ENCODE results near the gene ZNF813. TPM values are rescaled to one million over a fixed set of nuclear protein-coding genes. Genes with fewer than 3 reads are reported as not detected.

ZNF813 gene
- total RNA-seq, 1 experiment from 2014 or later = not detected

DNA sequence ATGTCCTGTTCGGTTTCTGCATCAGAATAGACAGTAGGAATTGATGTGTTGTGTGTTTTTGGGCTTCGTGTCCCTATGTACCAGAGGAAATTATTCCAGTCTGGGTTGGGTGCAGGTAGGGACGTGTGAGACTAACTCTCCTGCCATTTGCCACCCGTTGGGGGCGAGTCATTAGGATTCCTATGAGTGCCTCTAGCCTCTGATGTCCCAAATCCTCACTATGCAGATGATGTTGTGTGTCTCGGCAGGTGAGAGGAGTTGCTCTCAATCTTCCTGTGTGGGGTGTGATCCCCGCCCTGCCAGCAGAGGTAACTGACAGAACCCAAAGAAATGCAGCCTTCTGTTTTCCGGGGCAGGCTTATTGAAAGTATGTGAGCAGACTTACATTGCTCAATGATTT lies 39.2 kb downstream of the ZNF813 start (continued):
- TF ChIP-seq, protein P1, sequence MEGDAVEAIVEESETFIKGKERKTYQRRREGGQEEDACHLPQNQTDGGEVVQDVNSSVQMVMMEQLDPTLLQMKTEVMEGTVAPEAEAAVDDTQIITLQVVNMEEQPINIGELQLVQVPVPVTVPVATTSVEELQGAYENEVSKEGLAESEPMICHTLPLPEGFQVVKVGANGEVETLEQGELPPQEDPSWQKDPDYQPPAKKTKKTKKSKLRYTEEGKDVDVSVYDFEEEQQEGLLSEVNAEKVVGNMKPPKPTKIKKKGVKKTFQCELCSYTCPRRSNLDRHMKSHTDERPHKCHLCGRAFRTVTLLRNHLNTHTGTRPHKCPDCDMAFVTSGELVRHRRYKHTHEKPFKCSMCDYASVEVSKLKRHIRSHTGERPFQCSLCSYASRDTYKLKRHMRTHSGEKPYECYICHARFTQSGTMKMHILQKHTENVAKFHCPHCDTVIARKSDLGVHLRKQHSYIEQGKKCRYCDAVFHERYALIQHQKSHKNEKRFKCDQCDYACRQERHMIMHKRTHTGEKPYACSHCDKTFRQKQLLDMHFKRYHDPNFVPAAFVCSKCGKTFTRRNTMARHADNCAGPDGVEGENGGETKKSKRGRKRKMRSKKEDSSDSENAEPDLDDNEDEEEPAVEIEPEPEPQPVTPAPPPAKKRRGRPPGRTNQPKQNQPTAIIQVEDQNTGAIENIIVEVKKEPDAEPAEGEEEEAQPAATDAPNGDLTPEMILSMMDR (IDR thresholded peaks at IDR 0.05 in 2 of 3, conservative IDR thresholded peaks at IDR 0.05 in 1 of 3; ENCODE audit: borderline replicate concordance in 1 of 3, insufficient read depth in 1 of 3, low read depth in 2 of 3, low read length in 2 of 3) = no peak
- TF ChIP-seq POLR2AphosphoS5 (IDR thresholded peaks at IDR 0.05; ENCODE audit: low read depth, low read length) = no peak
- no peak for TF ChIP-seq POLR2A (IDR thresholded peaks at IDR 0.05; ENCODE audit: borderline replicate concordance, extremely low read depth, insufficient read depth, insufficient read length)
- TF ChIP-seq ZNF274 (IDR thresholded peaks at IDR 0.05; ENCODE audit: low read depth, low read length) = no peak
- no peak for TF ChIP-seq SIN3A (IDR thresholded peaks at IDR 0.05; ENCODE audit: low read depth)
- no peak for TF ChIP-seq FOSL1 (IDR thresholded peaks at IDR 0.05; ENCODE audit: low read depth)
- TF ChIP-seq EGR1 (IDR thresholded peaks at IDR 0.05; ENCODE audit: low read depth) = no peak

DNA sequence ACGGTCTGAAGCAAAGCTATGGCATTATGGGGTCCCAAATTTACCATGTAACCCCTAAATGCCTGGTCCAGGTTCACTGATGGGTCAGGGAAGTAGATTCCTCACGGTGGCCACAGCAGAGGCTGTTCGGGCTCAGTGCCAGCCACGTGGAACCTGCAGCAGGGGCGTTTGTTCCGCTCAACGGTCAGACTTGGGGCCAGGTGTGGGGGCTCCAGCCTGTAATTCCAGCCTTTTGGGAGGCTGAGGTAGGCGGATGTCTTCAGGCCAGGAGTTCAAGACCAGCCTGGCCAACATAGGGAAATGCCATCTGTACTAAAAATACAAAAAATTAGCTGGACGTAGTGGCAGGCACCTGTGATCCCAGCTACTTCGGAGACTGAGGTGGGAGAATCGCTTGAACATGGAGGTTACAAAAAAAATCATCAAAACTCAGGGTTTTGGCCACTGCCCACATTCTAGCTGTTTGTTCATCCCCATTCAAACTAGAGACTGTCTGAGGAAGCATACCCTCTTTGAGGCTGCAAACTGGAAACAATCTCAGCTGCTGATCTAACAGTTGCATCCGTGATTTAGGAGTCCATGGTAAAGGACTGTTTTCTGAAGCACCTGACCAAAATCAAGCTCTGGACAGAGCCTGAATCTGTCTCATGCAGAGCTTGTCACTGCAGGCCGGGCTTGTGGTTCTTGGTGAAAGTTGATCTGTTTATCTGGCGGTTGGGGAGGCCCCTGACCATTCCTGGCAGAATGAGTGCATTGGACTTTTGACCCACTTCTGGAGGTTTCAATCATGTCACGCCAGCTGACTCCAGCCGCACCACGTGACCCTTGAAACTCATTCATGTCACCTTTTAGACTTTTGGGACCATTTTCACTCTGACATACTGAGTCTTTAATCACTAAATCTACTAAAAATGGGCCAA lies 40.2 kb downstream of the ZNF813 start:
- H3K9me3 ChIP-seq (ENCODE audit: control insufficient read depth in 1 of 2, insufficient read depth in 1 of 2, low read depth in 1 of 2, low read length in 2 of 2) = peaks cover 0 to 10% of the 10 kb centered on the region in 2 experiments; a peak in 2 of 4 replicates
- H3K9me2 ChIP-seq (ENCODE audit: insufficient read depth) = no peaks in the 10 kb centered on the region
- CTCF ChIA-PET = no interaction called here
- H3K4me3 ChIP-seq (replicated peaks in 1 of 2; ENCODE audit: low read depth in 1 of 2, low read length in 2 of 2) = no peak overlapping the region
- RAD21 ChIA-PET (ENCODE audit: low non-redundant PET in 1 of 2, low total read pairs in 2 of 2, uncharacterized antibody in 2 of 2, unreplicated experiment in 2 of 2) = no interaction called here
- POLR2A ChIA-PET = no interaction called here
- H3K79me2 ChIP-seq (ENCODE audit: insufficient read depth, low read length) = no peaks in the 10 kb centered on the region
- BruUV-seq (replicated peaks) = no TSS peak
- intact Hi-C loops (cut with micrococcal nuclease) = no loop called here
- H3K27ac ChIP-seq (ENCODE audit: low read depth, low read length) = no peak overlapping the region
- no peaks in the 10 kb centered on the region for H4K20me1 ChIP-seq (ENCODE audit: insufficient read depth)
- H3K27me3 ChIP-seq (ENCODE audit: insufficient read depth, low read length) = no peaks in the 10 kb centered on the region
- H2AFZ ChIP-seq (ENCODE audit: low read depth, low read length, poor library complexity, severe bottlenecking) = no peak overlapping the region
- TF ChIP-seq EZH2phosphoT487 (IDR thresholded peaks at IDR 0.05; ENCODE audit: borderline replicate concordance) (no peak), EZH2 (IDR thresholded peaks at IDR 0.05) (no peak), SRF (IDR thresholded peaks at IDR 0.05; ENCODE audit: low read depth) (no peak), SIN3A (IDR thresholded peaks at IDR 0.05; ENCODE audit: low read depth) (no peak), ZNF274 (IDR thresholded peaks at IDR 0.05; ENCODE audit: low read depth, low read length) (no peak), ZFX (IDR thresholded peaks at IDR 0.05) (no peak), ELF1 (IDR thresholded peaks at IDR 0.05; ENCODE audit: borderline replicate concordance, low read depth) (no peak), SP1 (IDR thresholded peaks at IDR 0.05; ENCODE audit: low read depth) (no peak), JUND (IDR thresholded peaks at IDR 0.05) (no peak), CEBPB (IDR thresholded peaks at IDR 0.05; ENCODE audit: low read depth) (no peak), POLR2AphosphoS5 (IDR thresholded peaks at IDR 0.05; ENCODE audit: low read depth, low read length) (no peak), YY1 (IDR thresholded peaks at IDR 0.05; ENCODE audit: extremely low read depth, insufficient replicate concordance, low read depth, low read length) (no peak), FOSL1 (IDR thresholded peaks at IDR 0.05; ENCODE audit: low read depth) (no peak), RAD21 (IDR thresholded peaks at IDR 0.05; ENCODE audit: low read depth) (no peak)
- TF ChIP-seq, protein P2, sequence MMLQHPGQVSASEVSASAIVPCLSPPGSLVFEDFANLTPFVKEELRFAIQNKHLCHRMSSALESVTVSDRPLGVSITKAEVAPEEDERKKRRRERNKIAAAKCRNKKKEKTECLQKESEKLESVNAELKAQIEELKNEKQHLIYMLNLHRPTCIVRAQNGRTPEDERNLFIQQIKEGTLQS (IDR thresholded peaks at IDR 0.05) = no peak
- TF ChIP-seq, protein P3, sequence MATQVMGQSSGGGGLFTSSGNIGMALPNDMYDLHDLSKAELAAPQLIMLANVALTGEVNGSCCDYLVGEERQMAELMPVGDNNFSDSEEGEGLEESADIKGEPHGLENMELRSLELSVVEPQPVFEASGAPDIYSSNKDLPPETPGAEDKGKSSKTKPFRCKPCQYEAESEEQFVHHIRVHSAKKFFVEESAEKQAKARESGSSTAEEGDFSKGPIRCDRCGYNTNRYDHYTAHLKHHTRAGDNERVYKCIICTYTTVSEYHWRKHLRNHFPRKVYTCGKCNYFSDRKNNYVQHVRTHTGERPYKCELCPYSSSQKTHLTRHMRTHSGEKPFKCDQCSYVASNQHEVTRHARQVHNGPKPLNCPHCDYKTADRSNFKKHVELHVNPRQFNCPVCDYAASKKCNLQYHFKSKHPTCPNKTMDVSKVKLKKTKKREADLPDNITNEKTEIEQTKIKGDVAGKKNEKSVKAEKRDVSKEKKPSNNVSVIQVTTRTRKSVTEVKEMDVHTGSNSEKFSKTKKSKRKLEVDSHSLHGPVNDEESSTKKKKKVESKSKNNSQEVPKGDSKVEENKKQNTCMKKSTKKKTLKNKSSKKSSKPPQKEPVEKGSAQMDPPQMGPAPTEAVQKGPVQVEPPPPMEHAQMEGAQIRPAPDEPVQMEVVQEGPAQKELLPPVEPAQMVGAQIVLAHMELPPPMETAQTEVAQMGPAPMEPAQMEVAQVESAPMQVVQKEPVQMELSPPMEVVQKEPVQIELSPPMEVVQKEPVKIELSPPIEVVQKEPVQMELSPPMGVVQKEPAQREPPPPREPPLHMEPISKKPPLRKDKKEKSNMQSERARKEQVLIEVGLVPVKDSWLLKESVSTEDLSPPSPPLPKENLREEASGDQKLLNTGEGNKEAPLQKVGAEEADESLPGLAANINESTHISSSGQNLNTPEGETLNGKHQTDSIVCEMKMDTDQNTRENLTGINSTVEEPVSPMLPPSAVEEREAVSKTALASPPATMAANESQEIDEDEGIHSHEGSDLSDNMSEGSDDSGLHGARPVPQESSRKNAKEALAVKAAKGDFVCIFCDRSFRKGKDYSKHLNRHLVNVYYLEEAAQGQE (IDR thresholded peaks at IDR 0.05; ENCODE audit: low read depth) = no peak
- TF ChIP-seq, protein P4, sequence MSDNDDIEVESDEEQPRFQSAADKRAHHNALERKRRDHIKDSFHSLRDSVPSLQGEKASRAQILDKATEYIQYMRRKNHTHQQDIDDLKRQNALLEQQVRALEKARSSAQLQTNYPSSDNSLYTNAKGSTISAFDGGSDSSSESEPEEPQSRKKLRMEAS (IDR thresholded peaks at IDR 0.05) = no peak
- H3K9ac ChIP-seq (ENCODE audit: low read length) = no peak overlapping the region
- DNase-seq (ENCODE audit: low read depth, low spot score) = no peak
- H3K4me2 ChIP-seq (ENCODE audit: low read length) = no peak overlapping the region
- ATAC-seq = no peak
- no peaks in the 10 kb centered on the region for H3K4me1 ChIP-seq (ENCODE audit: control insufficient read depth in 1 of 2, insufficient read depth in 2 of 2, low read length in 2 of 2)
- H3K36me3 ChIP-seq (ENCODE audit: control insufficient read depth in 1 of 2, insufficient read depth in 2 of 2, low read length in 2 of 2) = no peaks in the 10 kb centered on the region
